HUDEP-2 (cell line): ENCODE results near the gene ZCCHC24.
A peak's percentile ranks its signal among the peaks of the same experiment; 100 is the strongest.
"Not testable (repeated sequence)": the region's sequence is repeated elsewhere in the genome, so short reads cannot be mapped to it uniquely, and the experiment has no call there.

Source experiments
- DNase-seq, 76 experiments: peaks; one replicate each; lab custom pipeline; 2025; ENCODE audit not compliant: unreplicated experiment in 76 of 76; lab: John Stamatoyannopoulos, UW

Gene ZCCHC24

DNA sequence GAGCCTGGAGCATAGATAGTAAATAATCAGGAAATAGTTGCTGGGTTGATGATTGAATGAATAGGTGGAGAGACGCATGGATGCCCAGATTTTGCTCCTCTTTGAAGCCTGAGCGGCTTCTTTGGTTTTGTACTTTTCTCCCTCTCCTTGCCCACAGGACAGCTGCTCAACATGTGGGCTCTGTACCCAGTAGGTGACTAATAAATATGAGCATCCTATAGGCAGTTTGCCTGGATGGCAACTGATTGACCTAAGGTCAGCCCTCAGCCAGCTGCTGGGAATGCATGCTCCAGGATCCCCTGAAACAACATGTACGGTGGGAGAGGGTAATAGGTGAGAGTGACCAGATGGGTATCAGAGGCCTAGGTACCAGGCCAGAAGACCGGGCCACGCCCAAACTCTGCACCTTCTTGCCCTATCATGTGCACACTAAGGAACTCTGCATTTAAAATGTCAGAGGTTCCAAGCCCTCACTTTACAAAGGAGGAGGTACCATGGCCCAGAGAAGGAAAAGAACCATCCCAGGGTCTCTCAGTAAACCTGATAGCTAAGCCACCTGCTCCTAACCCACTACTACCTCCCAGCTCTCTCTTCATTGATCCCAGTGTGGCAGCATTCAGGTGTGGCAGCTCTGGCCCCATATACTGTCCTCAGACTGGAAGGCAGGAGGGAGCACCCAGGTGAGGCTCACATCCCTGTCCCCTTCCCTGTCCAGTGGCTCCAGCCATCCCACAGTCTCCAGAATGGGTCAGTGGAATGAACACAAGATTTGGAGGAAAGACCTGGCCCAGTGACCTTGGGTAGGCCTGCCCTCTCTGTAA lies 2.7 kb upstream of the ZCCHC24 start:
- no peak for DNase-seq

- not testable (repeated sequence) for DNase-seq
Measured at GRCh38 chr10:79447249-79447648, 1.8 kb upstream of the ZCCHC24 start.

DNA sequence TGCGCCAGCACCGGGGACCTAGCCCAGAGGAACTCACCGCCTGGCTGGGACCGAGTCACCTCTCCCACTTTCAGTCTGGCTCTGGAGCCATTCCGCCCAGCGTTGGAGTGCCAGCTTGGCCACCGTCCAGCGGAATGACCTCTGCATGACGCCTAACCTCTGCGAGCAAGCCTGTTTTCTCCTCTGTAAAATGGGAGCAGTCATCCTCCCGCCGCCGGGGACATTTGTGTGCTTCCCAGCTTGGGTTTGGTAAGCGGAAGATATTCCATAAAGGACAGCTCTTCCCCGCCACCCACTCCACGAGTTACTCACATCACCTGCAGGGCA lies 1.3 kb upstream of the ZCCHC24 start:
- DNase-seq: peak in 1 of 76 experiments; percentile 21

- DNase-seq: peak in 3 of 76 experiments; percentile 9 to 24 (median 11)
Measured at GRCh38 chr10:79445977-79446757, 743 bp upstream of the ZCCHC24 start.

DNA sequence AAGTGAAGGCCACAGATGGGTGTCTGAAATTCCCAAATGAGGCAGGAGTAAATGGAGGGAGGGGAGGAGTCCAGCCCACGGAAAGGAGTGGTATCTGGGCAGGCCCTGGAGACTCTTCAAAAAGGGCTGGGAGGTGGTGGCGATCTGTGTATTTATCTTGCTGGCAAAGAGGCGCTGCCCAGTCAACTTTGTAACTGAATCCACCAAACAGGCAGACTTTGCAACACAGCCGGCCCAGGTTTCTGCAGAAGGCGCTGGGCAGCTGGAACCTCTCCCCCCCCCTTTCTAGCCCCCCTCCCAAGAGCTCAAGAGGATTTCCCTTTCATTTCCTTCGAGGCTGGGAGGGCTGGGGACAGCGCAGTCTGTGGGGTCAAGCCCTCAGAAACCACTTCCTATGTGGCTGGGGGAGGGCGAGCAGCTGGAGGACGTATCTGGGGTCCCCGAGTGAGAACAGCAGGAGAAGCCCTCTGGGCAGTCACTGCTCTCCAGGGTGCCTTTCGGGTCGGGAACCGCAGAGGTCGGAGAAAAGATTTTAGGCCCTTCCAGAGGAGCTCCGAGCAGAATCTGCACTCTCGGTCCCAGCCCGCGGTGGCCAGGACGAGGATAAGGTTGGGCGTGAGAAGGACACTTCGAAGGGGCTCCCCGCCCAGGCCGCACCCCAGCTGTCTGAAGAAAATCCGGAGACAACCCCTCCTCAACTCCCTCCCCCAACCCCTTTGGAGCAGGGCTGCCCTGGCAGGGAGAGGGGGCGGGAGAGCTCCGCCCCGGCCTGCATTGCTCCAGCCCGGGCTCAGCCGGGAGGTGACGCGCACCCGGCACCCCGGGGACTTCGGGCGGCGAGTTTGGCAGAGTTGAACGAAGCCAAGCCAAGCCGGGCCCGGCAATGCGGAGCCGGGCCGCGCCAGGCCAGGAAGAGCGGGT lies 965 bp downstream of the ZCCHC24 start:
- peak in 33 of 76 experiments; percentile 2 to 56 (median 22) for DNase-seq

DNA sequence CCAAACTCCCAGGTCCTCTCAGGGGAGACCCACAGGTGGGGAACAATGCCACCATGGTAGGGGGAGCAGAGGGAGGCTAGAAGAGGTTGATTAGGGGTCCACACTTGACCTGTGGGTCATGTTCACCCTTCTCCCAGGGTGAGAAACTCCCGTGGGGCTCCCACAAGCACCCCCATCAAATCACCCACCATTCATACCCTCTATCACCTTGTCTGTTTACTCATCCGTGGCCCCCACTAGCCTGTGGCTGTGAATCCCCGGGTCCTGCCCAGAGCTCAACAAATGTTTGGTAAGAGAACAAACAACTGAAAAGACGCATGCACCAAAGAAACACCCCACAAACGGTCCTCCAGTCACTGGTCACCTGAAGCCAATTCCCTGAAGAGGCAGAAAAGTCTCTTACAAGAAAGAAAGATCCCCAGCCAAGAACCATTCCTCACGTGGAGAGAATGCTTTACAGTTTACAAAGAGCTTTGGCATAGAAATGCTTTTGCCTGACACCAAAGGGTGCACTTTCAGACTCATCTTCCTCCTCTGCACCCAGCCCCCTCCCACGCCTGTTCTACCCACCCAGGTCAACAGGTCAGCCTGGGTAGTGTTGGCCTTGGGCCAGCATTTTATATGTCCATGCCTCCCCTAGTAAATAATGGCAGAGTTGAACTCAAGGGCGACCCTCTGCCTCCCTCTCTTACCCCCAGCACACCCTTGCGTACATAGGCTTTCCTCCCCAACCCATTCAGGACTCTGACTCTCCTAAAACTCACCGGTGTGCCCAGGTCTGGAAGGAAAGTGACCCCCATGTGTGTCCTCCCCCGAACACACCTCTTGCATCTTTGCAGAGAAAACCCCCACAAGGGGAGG lies 1.9 kb downstream of the ZCCHC24 start:
- DNase-seq: peak in 1 of 76 experiments; percentile 6

- DNase-seq: no peak
Measured at GRCh38 chr10:79442171-79443040, 3.0 kb downstream of the ZCCHC24 start.

DNA sequence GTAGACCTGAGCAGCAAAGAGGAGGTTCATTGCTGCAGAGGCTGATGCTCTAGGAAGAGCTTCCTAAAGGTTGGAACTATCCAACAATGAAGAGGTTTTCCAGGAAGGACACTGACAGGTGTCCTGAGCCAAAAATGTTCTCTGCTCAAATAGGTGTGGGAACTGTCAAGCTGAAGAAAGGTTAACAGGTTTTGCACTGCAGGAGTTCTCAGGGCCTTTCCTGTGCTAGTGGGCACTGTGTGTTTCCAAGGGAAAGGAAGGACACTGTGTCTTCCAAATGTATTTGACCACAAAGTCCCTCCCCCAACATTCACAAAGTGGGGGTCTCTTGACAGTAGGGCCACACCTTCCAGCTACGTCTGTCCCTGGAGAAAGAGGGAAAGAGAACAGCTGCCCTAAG lies 4.0 kb downstream of the ZCCHC24 start:
- no peak for DNase-seq

DNA sequence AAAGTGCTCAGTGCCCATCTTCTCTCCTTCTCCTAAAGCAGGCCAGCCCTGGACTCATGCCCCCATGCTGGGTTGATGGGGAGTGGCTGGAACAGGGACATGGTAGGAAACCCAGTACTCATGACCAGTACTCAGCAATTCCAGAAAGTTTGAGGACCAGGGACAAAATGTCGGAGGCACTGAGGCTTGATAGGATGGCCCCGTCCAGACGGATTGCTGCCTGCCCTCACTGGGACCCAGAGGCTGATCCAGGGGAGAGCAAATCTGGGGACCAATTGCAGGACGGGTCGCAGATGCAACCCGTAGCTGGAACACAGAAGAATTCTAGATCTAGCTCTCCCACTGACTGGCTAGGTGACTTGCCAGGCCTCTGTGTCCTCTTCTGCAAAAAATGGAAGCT lies 5.1 kb downstream of the ZCCHC24 start:
- DNase-seq: no peak

DNA sequence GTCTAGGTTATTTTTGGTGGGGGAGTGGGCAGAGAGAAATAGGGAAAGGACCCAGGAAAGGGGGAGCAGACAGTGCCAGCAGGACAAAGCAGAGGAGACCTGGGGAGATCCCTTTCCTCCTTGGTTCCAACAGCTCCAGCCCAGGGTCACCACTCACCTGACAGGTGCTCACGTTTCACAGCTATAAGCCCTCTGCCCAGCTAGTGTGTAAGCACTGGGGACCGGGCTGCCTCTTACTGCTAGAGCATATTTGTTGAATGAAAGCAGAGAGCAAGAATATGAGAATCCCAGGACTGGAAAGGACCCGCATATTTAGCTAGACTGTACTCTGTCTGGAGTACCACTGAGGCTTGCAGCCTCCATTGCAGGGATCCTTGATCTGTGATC lies 6.7 kb downstream of the ZCCHC24 start:
- DNase-seq: no peak

DNA sequence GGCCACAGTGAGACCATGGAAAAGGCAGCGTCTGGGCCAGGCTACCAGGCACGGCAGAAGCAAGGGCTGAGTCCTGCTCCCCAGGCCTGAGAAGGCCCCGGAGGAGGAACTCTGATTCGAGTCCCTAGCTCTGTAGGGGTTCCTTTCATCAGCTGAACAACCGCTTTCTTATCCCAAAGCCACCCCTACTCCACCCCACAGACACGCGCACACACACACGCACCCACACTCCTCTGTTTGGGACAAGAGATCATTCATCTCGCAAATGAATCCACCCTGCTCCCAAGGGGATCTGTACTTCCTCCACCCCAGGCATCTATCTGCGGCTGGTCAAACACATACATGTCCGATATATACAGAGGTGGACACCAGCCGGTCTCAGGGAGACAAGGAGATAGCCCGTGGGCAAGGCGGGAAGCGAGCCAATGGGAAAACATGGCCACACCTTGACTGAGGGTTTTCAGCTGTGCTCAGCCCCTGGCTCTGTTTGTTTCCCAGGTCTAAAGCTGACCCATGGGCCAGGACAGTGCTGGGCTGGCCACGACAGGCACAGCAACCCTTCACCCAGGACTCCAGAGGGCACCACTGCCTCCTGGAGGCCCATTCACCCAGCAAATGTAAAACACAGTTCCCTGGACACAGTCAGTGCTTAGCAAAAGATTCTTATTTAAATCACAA lies 7.3 kb downstream of the ZCCHC24 start:
- DNase-seq: no peak

DNA sequence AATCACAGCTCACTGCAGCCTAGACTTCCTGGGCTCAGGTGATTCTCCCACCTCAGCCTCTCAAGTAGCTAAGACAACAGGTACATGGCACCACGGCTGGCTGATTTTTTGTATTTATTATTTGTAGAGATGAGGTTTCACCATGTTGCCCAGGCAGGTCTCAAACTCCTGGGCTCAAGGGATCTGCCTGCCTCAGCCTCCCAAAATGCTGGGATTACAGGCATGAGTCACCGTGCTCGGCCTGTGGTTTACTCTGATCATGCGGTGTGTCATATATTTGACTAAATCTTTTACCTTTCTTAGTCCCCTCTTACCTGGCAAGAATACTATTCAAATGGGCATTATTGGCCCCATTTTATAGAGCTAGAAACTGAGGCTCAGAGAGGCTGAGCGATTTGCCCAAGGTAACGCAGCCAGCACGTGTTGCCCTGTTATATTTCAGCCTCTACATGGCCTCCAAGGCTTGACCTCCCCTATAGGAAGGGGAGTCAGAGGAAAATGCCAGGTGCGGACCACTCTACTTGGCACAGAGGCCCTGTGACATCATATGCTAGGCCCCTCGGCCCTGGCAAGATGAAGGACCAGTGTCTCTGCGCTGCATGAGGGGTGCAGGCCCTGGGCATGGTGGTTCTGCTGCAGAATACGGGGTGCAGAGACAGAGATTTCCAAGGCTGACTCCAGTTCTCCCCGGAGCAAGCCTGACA lies 8.2 kb downstream of the ZCCHC24 start:
- no peak for DNase-seq

- no peak for DNase-seq
Measured at GRCh38 chr10:79436850-79437103, 8.6 kb downstream of the ZCCHC24 start.

GRCh38 chr10:79436066-79436849 lies 9.2 kb downstream of the ZCCHC24 start:
- DNase-seq: no peak

GRCh38 chr10:79435271-79436065 lies 10.0 kb downstream of the ZCCHC24 start:
- no peak for DNase-seq

- DNase-seq: no peak
Measured at GRCh38 chr10:79434821-79435251, 10.6 kb downstream of the ZCCHC24 start.

GRCh38 chr10:79434223-79434687 lies 11.2 kb downstream of the ZCCHC24 start:
- no peak for DNase-seq
